Measurements from ENCODE around the gene TNIP2.

DNA sequence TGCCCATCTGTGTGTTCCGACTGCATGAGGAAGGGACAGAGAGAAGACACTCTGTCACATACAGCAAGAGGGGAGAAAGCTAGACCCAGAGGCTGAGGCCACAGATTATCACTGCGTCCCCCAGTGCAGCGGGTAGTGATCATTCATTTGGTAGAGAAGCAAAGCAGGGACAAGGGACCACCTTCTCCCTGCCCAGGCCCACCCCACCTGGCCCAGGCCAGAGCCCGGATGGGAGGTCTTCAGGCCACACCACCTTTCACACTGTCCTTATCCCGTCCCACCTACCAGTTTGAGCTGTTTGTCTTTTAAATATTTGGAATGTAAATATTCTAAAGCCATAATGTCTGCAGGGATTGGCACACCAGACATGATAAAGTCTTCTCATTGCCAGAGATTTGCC lies 10.6 kb downstream of the TNIP2 start:
- TF ChIP-seq, protein P1, sequence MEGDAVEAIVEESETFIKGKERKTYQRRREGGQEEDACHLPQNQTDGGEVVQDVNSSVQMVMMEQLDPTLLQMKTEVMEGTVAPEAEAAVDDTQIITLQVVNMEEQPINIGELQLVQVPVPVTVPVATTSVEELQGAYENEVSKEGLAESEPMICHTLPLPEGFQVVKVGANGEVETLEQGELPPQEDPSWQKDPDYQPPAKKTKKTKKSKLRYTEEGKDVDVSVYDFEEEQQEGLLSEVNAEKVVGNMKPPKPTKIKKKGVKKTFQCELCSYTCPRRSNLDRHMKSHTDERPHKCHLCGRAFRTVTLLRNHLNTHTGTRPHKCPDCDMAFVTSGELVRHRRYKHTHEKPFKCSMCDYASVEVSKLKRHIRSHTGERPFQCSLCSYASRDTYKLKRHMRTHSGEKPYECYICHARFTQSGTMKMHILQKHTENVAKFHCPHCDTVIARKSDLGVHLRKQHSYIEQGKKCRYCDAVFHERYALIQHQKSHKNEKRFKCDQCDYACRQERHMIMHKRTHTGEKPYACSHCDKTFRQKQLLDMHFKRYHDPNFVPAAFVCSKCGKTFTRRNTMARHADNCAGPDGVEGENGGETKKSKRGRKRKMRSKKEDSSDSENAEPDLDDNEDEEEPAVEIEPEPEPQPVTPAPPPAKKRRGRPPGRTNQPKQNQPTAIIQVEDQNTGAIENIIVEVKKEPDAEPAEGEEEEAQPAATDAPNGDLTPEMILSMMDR (IDR thresholded peaks at IDR 0.05), result no peak
- no peak for TF ChIP-seq POLR2AphosphoS5 (IDR thresholded peaks at IDR 0.05)
- no peak for TF ChIP-seq POLR2A (IDR thresholded peaks at IDR 0.05)
- no peak for TF ChIP-seq EP300 (IDR thresholded peaks at IDR 0.05)
